ENCODE results near the gene NFILZ.
"Not testable (repeated sequence)": the region's sequence is repeated elsewhere in the genome, so short reads cannot be mapped to it uniquely, and the experiment has no call there.

NFILZ gene

GRCh38 chr19:8611877-8612806 lies 18.3 kb upstream of the NFILZ start:
- DNase-seq, result peak in 1 of 14 donors; percentile 14

GRCh38 chr19:8612807-8613171 lies 17.6 kb upstream of the NFILZ start:
- DNase-seq, result no peak

- no peak for DNase-seq
Observed at GRCh38 chr19:8614455-8614854, 16.0 kb upstream of the NFILZ start.

DNA sequence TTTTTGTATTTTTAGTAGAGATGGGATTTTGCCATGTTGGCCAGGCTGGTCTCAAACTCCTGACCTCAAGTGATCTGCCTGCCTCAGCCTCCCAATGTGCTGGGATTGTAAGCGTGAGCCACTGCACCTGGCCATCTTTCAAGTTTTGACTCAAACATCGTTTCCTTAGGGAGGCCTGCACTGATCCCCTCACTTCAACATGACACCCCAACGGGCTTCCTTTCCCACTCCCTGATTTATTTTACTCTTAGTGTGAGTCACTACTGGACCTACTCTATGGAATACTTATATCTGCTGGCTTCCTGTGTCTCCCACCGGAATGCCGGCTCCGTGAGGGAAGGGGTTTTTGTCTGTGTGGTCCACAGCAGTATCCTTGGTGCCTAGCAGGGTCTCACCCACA lies 15.4 kb upstream of the NFILZ start:
- no peak for DNase-seq

DNA sequence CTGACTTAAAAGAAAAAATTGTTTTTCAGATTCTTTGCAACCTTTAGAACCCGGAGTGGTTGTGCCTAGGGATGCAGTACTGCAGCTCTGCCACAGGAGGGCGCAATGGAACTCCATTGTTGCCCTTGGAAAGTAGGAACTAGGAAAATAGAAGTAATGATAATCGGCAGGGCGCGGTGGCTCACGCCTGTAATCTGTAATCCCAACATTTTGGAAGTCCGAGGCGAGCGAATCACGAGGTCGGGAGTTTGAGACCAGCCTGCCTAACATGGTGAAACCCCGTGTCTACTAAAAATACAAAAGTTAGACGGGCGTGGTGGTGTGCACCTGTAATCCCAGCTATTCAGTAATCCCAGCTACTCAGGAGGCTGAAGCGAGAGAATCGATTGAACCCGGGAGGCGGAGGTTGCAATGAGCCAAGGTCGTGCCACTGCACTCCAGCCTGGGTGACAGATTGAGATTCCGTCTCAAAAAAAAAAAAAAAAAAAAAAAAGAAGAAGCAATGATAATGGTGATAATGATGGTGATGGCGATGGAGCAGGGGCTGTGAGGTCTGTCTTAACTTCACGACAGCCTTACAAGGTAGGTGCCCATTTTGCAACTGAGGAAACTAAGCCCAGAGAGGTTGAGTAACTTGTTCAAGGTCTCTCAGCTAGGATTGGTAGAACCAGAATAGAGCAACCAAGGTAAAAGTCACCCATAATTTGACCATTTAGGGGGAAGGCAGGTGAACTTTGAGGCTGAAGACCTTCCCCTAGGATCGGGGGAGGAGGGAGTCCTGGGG lies 14.4 kb upstream of the NFILZ start:
- DNase-seq, result peak in 6 of 14 donors; percentile 1 to 28 (median 7)

GRCh38 chr19:8616861-8617260 lies 13.6 kb upstream of the NFILZ start:
- DNase-seq, result no peak

DNA sequence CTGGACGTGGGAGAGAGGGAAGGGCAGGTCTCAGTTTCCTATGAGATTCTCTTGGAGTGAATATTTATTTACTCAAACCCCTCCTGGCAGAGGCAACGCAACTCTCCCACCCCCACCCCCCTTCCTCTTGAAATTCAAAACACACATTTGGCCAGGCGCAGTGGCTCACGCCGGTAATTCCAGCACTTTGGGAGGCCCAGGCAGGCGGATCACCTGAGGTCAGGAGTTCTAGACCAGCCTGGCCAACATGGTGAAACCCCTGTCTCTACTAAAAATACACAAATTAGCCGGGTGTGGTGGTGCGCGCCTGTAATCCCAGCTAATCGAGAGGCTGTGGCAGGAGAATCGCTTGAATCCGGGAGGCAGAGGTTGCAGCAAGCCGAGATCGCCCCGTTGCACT lies 13.1 kb upstream of the NFILZ start:
- DNase-seq, result not testable (repeated sequence)

DNA sequence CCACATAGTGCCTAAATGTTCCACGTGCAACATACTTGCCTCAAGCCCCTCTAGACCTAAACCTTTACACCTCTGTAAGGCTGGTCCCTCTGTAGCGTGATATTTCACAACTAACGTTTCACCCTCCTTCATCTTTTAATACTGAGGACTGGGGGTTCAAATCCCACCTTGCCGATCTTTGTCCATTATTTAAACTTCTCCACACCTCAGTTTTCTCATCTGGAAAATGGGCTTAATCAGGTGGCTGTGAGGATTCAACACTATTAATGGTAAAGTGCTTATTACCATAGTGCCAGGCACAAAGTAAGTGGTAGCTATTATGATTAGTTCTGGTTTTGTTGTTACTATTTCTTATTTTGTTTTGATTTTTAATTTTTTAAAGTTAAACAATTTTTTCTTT lies 12.4 kb upstream of the NFILZ start:
- no peak for DNase-seq

GRCh38 chr19:8618751-8619150 lies 11.7 kb upstream of the NFILZ start:
- DNase-seq, result no peak

GRCh38 chr19:8622886-8623285 lies 7.5 kb upstream of the NFILZ start:
- not testable (repeated sequence) for DNase-seq

DNA sequence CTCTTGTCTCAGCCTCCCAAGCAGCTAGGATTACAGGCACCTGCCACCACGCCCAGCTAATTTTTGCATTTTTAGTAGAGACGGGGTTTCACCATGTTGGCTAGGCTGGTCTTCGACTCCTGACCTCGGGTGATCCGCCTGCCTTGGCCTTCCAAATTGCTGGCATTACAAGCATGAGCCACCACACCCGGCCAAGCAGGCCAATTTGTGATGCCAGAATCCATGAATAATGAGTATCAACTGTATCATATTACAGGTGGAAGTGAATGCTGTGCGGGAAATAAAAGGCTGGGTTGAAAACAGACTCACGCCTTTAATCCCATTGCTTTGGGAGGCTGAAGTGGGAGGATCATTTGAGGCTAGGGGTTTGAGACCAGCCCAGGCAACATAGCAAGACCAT lies 3.6 kb upstream of the NFILZ start:
- no peak for DNase-seq

GRCh38 chr19:8629184-8629583 lies 1.2 kb upstream of the NFILZ start:
- no peak for DNase-seq

GRCh38 chr19:8630796-8631424 lies 477 bp downstream of the NFILZ start:
- DNase-seq, result no peak

DNA sequence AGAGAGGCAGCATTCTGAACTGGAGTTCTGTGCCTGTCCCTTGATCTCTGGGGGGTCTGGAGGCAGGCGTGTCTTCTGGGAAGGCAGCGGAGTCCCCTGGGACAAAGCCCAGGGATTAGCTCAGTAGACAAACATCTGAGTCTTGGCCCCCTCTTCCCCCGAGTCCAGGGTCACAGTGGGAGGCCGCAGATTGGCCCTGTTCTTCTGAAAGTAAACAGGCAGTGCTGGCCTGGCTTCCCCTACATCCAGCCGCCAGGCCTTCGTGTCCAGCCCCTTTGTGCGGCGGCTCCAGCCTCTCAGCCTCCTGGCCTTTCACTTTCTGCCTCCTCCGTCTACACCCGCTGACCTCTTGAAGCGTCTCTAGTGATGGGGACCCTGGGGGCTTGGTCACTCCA lies 989 bp downstream of the NFILZ start:
- DNase-seq, result peak in 2 of 14 donors; percentile 34 to 39

DNA sequence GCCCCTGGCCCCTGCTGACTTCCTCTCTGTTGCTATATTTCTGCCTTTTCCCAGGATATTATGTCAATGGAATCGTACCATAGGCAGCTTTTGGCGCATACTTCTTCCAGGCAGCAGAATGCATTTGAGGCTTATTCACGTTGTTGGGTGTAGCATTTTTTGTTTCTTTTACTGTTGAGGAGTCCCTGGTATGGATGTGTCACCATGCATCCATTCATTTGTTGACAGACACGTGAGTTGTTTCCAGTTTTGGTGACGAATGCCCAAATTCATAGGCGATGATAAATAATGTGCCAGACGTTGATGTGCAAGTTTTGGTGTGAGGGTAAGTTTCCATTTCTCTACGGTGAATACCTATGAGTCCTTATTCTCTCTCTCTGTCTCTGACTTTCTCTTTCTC lies 5.0 kb downstream of the NFILZ start:
- no peak for DNase-seq

- not testable (repeated sequence) for DNase-seq
Observed at GRCh38 chr19:8637070-8637469, 6.6 kb downstream of the NFILZ start.

- DNase-seq, result peak in 2 of 14 donors; percentile 1 to 13
Observed at GRCh38 chr19:8638078-8638619, 7.7 kb downstream of the NFILZ start.

GRCh38 chr19:8639821-8640401 lies 9.5 kb downstream of the NFILZ start:
- DNase-seq, result no peak

DNA sequence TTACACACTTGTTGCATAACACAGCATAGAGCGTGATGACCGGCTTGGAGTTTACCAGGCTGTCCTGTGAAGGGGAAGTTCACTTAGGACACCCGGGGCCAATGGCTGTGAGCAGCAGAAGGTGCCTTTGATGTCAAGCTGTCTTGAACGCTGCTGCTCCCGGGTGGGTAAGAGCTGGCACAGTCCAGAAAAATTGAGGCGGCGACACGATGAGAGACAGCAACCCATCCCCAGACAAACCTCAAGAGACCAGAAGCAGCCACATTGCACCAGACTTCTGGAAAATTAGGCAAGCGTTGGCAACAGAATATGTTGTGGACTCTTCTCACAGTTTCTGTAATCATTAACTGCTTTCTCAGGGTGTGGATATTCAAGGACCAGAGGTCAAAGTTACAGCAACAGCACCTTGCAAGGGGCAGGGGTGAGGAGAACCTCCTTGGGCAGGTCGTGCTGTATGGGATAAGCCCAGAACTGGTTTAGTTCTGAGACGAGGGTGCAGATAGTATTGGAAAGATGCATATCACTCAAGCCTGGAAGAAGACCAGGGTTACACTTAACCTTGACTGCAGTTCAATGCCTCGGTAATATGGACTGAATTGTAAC lies 10.1 kb downstream of the NFILZ start:
- DNase-seq, result peak in 1 of 14 donors; percentile 16

DNA sequence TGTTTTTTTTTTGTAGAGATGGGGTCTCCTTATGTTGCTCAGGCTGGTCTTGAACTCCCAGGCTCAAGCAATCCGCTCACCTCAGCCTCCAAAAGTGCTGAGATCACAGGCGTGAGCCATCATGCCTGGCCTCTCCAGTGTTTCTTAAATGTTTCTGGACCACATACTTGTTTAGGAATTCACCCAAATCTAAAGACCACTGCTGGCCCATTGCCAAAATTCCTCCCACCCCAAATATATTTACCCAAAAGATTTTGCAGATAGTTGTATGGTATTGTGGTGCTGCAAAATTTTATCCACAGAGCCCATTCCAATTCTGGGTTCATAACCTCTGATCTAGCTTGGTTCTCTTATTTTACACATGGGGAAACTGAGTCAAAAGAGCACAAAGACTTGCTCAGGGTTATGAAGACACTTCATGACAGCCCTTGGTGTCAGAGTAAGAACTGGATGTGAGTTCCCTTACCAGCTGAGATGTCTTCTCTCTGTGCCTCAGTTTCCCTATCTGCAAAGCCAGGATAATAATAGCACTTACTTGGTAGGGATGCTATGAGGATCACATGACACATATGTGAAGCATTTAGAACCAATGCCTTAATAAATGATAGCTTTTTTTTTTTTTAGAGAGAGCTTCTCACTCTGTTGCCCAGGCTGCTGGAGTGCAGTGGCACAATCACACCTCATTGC lies 10.9 kb downstream of the NFILZ start:
- DNase-seq, result no peak

DNA sequence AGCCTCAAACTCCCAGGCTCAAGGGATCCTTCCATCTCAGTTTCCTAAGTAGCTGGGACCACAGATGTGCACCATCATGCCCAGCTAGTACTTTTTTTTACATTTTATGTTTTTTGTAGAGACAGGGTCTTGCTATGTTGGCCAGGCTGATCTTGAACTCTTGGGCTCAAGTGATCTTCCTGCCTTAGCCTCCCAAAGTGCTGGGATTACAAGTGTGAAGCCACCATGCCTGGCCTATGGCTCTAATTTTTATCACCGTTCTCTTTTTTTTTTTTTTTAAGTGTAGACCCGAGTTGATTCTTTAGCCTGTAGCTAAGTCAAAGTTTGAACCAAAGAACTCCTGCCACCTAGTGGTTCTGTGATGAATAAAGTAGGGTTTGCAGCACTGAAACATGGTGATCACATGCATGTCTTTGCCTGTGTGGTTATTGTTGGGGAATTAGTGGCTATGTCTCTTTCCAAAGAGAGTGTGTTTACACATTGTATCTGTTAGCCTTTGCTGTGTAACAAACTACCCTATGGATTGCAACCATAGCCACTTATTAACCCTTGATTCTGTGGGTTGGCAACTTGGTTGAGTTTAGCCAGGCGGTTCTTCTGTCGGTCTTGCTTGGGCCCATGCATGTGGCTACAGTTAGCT lies 11.6 kb downstream of the NFILZ start:
- no peak for DNase-seq
